HL-60 (cell line): Measurements from ENCODE around the gene MEG3.

Experiments
- DNase-seq, 2 experiments: peaks; one replicate each; pipeline ENCODE4 v3.0.0-alpha.2; 2010 to 2020; ENCODE audit warnings: low read depth in 1 of 2, low spot score in 1 of 2
- H3K27ac ChIP-seq: fragments of 250-450 bp; sonication (Bioruptor Pico); replicated peaks from 2 replicates; pipeline ENCODE4 v1.5.1; 2020; ENCODE audit warnings: mild to moderate bottlenecking, moderate library complexity
- H3K27me3 ChIP-seq: fragments of 250-450 bp; sonication (Bioruptor Pico); 2 replicates; pipeline ENCODE4 v1.5.1; 2021; ENCODE audit warnings: mild to moderate bottlenecking, moderate library complexity; ENCODE audit not compliant: insufficient read depth, poor library complexity, severe bottlenecking
- H3K4me3 ChIP-seq: replicated peaks from 2 replicates; pipeline ENCODE4 v1.5.1; 2011; ENCODE audit warnings: mild to moderate bottlenecking, control low read depth, low read length; ENCODE audit not compliant: insufficient read depth
- CTCF ChIP-seq: IDR thresholded peaks from one replicate; pipeline ENCODE4 v1.5.1; 2011; ENCODE audit warnings: low read length, control low read depth, inconsistent platforms; ENCODE audit not compliant: insufficient read depth
- GABPA ChIP-seq: IDR thresholded peaks from 2 replicates; pipeline ENCODE4 v1.6.1; 2012; ENCODE audit warnings: low read depth
- POLR2AphosphoS5 ChIP-seq: IDR thresholded peaks from 2 replicates; pipeline ENCODE4 v1.6.1; 2012; ENCODE audit warnings: low read depth
- REST ChIP-seq: IDR thresholded peaks from 2 replicates; pipeline ENCODE4 v1.6.1; 2012; ENCODE audit warnings: low read depth; ENCODE audit not compliant: insufficient replicate concordance
- SPI1 ChIP-seq: IDR thresholded peaks from 2 replicates; pipeline ENCODE4 v1.6.1; 2012; ENCODE audit warnings: low read depth, mild to moderate bottlenecking, borderline replicate concordance

MEG3 gene

DNA sequence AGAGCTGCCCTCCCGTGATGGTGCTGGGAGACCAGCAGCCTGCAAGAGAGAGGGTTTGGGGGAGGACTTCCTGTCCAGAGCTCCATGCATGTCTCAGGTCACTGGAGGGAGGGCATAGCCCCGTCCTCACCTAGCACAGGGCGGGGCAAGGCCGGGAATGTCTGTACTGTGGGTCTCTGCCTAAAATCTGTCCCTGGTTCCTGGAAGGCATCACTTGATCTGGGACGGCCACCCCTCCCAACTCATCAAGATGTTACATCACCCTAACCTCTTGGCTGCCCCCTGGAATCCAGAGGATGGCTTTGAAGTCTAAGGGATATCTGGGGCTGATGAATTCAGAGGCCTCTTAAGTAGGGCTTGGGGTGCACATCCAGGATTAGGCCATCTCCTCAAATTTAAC lies 37.0 kb upstream of the MEG3 start:
- Histone ChIP-seq H3K27me3 (no peaks in the 10 kb centered on the region), H3K27ac (no peak overlapping the region), H3K4me3 (no peak overlapping the region)
- no peak for TF ChIP-seq POLR2AphosphoS5
- no peak for TF ChIP-seq GABPA
- TF ChIP-seq CTCF, result no peak
- TF ChIP-seq SPI1, result no peak
- TF ChIP-seq REST, result no peak
- no peak for DNase-seq

DNA sequence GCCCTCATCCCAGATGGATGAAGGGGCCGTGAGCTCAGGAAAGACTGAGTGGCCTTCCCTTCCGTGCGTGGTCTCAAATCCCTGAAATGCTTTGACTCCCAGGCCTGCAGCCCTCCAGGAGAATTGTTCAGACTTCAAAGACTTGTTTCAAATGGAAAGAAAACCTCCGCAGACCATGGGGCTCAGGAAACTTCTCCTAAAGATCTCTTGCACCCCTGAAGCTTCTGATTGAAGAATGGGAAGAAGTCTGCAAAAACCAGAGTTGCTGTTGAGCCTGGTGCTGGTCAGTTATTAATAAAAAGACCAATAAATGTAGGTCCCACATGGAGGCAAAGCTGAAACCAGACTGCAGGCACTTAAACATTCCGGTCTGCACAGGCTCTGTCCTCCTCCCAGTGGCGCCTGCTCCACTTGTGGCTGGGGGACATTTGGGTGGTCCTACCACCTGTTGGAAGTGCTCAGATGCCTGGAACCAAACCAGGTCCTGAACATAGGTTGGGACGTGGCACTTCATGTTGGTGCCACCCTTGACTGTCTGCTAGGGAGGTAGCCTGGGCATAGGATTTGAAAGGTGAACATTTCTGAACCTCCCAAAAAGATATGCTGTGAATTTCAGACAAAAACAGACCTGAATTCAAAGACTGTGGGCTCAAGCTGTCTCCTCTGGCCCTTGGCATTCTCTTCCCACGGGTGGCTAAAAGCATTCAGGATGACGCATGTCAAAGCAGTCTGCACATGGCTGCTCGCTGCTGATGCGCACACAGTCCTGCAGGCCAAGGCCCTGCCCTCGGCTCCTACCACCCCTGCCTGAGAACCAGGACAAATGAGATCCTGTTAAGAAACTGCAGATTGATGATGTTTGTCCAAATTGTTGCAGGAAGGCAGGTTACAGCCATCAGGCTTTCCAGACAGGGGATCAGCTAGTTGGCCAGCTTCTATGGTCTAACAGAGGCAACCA lies 36.2 kb upstream of the MEG3 start:
- Histone ChIP-seq H3K4me3 (no peak overlapping the region), H3K27ac (no peak overlapping the region), H3K27me3 (no peaks in the 10 kb centered on the region)
- TF ChIP-seq GABPA, result no peak
- TF ChIP-seq POLR2AphosphoS5, result no peak
- TF ChIP-seq CTCF, result no peak
- TF ChIP-seq REST, result no peak
- TF ChIP-seq SPI1, result no peak
- no peak for DNase-seq

DNA sequence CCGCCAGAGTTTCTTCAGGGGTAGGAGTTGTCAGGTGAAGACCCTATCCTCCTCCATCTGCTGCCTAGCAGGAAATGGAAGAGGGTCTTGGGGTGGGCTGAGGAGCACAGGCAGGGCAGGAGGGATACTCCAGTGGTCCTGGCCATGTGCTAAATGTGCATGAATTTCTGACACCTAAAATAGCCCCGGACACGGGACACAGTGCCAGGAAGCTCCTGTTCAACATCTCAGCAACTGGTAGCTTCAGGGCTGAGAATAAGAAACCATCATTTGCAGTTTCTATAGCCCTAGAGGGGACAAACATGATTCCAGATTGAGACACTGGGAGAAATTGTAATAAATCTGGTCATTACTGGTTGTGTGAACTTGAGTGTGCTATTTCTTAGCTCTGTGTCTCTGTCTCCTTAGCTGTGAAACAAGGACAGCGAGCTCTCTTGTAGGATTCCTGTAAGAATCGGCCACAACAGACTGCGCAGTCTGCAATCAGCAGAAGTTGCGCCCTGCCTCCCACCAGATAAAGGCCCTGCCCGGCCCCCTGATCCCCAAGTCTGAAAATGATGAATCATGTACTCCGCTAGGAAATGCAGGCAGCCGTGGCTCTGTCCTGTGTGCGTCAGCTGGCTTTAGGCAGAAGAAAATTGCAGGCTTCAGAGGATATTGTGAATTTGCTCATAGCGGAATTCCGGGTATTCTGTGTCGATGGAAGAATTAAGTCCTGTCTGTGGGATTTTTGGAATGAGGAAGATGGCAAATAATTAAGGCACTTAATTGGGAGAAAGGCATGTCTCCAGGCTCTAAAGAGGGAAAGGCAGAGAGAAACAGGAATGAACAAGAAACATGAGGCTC lies 35.2 kb upstream of the MEG3 start:
- no peak for TF ChIP-seq GABPA
- TF ChIP-seq REST, result no peak
- no peak for TF ChIP-seq POLR2AphosphoS5
- TF ChIP-seq SPI1, result no peak
- TF ChIP-seq CTCF, result no peak
- Histone ChIP-seq H3K4me3 (no peak overlapping the region), H3K27me3 (no peaks in the 10 kb centered on the region), H3K27ac (no peak overlapping the region)
- no peak for DNase-seq
